Ramos (cell line): Measurements from ENCODE around the gene GPR180.

ENCODE experiments used
- in situ Hi-C: fragments of 300-500 bp; cut with MboI; formaldehyde crosslinking; loops from one replicate; pipeline ENCODE4 v1.14.3; 2022; ENCODE audit warnings: low sequenced_read_pairs; ENCODE audit not compliant: unreplicated experiment

The GPR180 gene

GRCh38 chr13:94677799-94678198, 76.1 kb downstream of the GPR180 start:
- in situ Hi-C loops = no loop called here

- in situ Hi-C loops = no loop called here
Observed at GRCh38 chr13:94678845-94679244, 77.2 kb downstream of the GPR180 start.

- in situ Hi-C loops = loop anchor here (10.0 kb wide), 1 partner anchor 735 kb away; no protein-coding TSS in a partner anchor
Observed at GRCh38 chr13:94679614-94680013, 78.0 kb downstream of the GPR180 start.

DNA sequence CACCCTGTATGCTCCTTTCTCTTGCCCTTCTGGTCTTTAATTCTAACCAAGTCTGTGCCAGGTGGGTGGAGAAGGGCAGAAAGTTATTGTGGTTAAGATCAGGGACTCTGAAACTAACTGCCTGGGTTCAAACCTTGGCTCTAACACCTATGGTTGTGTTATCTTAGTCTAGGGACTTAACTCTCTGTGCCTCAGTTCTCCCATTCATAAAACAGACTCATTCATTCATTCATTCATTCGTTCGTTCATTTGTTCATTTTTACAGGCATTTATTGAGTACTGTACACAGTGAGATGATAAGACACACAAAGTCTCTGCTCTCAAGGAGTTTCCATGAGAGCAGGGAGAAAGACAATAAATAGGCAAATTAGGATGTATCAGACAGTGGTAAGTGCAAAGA, 80.6 kb downstream of the GPR180 start:
- in situ Hi-C loops = loop anchor here (10.0 kb wide), 1 partner anchor 733 kb away; no protein-coding TSS in a partner anchor

DNA sequence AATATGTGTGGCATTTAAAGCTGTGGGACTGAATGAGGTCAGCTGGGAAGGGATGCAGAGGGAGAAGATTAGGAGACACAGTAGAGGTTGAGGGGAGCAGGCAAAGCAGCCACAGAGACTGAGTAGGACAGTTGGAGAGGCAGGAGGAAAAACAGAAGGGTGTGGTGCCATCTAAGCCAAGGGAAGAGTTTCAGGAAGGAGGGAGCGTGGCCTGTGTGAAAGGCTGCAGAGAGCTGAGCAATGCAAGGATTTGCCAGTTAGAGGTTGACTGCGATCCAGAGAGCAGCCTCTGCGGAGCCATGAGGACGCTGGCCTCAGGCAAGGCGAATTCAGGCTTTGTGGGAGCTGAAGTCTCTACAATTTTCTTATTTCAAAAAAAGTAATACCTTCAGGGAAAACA, 81.8 kb downstream of the GPR180 start:
- in situ Hi-C loops = loop anchor here (10.0 kb wide), 1 partner anchor 731 kb away; no protein-coding TSS in a partner anchor
